Liver (tissue), 9 donors: Measurements from ENCODE around the gene PCNX3. TPM values are rescaled to one million over a fixed set of nuclear protein-coding genes. Genes with fewer than 3 reads are reported as not detected.

Experiments used
- DNase-seq: peaks from one replicate; pipeline ENCODE4 v3.0.0-alpha.2; 2017; ENCODE audit warnings: low spot score
- H3K27ac ChIP-seq, 2 donors: one replicate each; pipeline ENCODE4 v1.7.0; 2013; ENCODE audit warnings: inconsistent platforms in 2 of 2, low read length in 2 of 2, control low read depth in 1 of 2, low read depth in 1 of 2, mild to moderate bottlenecking in 1 of 2
- H3K27me3 ChIP-seq, 4 donors: one replicate each; pipeline versions ENCODE4 v1.6.1 to v1.7.0; 2013; ENCODE audit warnings: low read length in 3 of 4, inconsistent platforms in 1 of 4, mild to moderate bottlenecking in 1 of 4, moderate library complexity in 1 of 4; ENCODE audit not compliant: control insufficient read depth in 4 of 4, insufficient read depth in 4 of 4
- H3K36me3 ChIP-seq, 4 donors: one replicate each; pipeline versions ENCODE4 v1.6.1 to v1.7.0; 2013; ENCODE audit warnings: low read length in 3 of 4, mild to moderate bottlenecking in 3 of 4, low read depth in 1 of 4, moderate library complexity in 1 of 4; ENCODE audit not compliant: control insufficient read depth in 4 of 4, insufficient read depth in 3 of 4
- H3K4me1 ChIP-seq, 4 donors: one replicate each; pipeline versions ENCODE4 v1.6.1 to v1.7.0; 2013; ENCODE audit warnings: low read length in 3 of 4, mild to moderate bottlenecking in 3 of 4, moderate library complexity in 1 of 4; ENCODE audit not compliant: control insufficient read depth in 4 of 4, insufficient read depth in 4 of 4
- H3K4me3 ChIP-seq, 3 donors: one replicate each; pipeline versions ENCODE4 v1.6.1 to v1.7.0; 2013; ENCODE audit warnings: low read length in 3 of 3, control low read depth in 1 of 3, low read depth in 1 of 3, mild to moderate bottlenecking in 1 of 3
- H3K9ac ChIP-seq, 2 donors: one replicate each; pipeline ENCODE4 v1.7.0; 2013; ENCODE audit warnings: low read length in 2 of 2, mild to moderate bottlenecking in 2 of 2, moderate library complexity in 2 of 2, control low read depth in 1 of 2, low read depth in 1 of 2
- H3K9me3 ChIP-seq, 4 donors: one replicate each; pipeline versions ENCODE4 v1.6.1 to v1.7.0; 2013; ENCODE audit warnings: low read length in 3 of 4; ENCODE audit not compliant: control insufficient read depth in 4 of 4
- CTCF ChIP-seq: fragments of 150-350 bp; IDR thresholded peaks from 2 replicates; pipeline ENCODE4 v1.5.1; 2017; ENCODE audit warnings: improper control_type of control experiment, low read depth, low read length; ENCODE audit not compliant: missing input control
- HNF4A ChIP-seq, 2 donors: conservative IDR thresholded peaks; 2 replicates each; pipeline ENCODE4 v1.6.1; 2016; ENCODE audit warnings: antibody characterized with exemption in 2 of 2, mild to moderate bottlenecking in 2 of 2
- HNF4G ChIP-seq: IDR thresholded peaks from 2 replicates; pipeline ENCODE4 v1.6.1; 2016; ENCODE audit warnings: antibody characterized with exemption
- JUND ChIP-seq, 2 donors: IDR thresholded peaks; 2 replicates each; pipeline ENCODE4 v1.6.1; 2016; ENCODE audit warnings: antibody characterized with exemption in 2 of 2
- NR2F2 ChIP-seq: IDR thresholded peaks from 2 replicates; pipeline ENCODE4 v1.6.1; 2016; ENCODE audit warnings: antibody characterized with exemption
- TAF1 ChIP-seq: conservative IDR thresholded peaks from 2 replicates; pipeline ENCODE4 v1.6.1; 2016; ENCODE audit warnings: antibody characterized with exemption, mild to moderate bottlenecking
- YY1 ChIP-seq: IDR thresholded peaks from 2 replicates; pipeline ENCODE4 v1.6.1; 2016; ENCODE audit warnings: antibody characterized with exemption, mild to moderate bottlenecking
- WGBS: extraction: QIAGEN DNeasy Blood & Tissue Kit; methylation state at CpG from one replicate; pipeline ENCODE4 v1.1.7; 2013; 5-methylcytosine and 5-hydroxymethylcytosine counted together
- polyA plus RNA-seq, 2 donors: library from polyadenylated mRNA; stranded (reverse) in 1 of 2; unstranded in 1 of 2; fragments of 200-250 nt in 1 of 2; fragments of >200 nt in 1 of 2; fragmentation: Nextera tagmentation in 1 of 2; extraction: Ambion mirVana in 1 of 2; gene quantifications; one replicate each; pipeline versions ENCODE4 v1.2.1 to v1.2.3, GENCODE V29; 2013 to 2015
- total RNA-seq, 2 donors: library from RNA; depleted of rRNA; stranded (reverse); fragments of >200 nt; gene quantifications; one replicate each; pipeline ENCODE4 v1.2.3, GENCODE V29; 2014
- TF ChIP-seq, protein P1 (sequence below): IDR thresholded peaks from 2 replicates; pipeline ENCODE4 v1.6.1; 2016; ENCODE audit warnings: antibody characterized with exemption
- TF ChIP-seq, protein P2 (sequence below): IDR thresholded peaks from 2 replicates; pipeline ENCODE4 v1.6.1; 2016; ENCODE audit warnings: antibody characterized with exemption
- TF ChIP-seq, protein P3 (sequence below): IDR thresholded peaks from 2 replicates; pipeline ENCODE4 v1.6.1; 2016; ENCODE audit warnings: antibody characterized with exemption
- donor health status: healthy.
- donor health status: healthy.
- donor health status: healthy.
- donor health status: healthy.
- donor health status: healthy.

PCNX3 gene
- total and polyA plus RNA-seq, 4 donors, result 4.7 to 13.4 (median 12.1) TPM

GRCh38 chr11:65617990-65618751 is 2.6 kb downstream of the PCNX3 start:
- Histone ChIP-seq H3K36me3 (peaks cover 10 to 28% (median 16%) of the 10 kb centered on the region in 4 donors), H3K27ac (no peak overlapping the region), H3K9ac (no peak overlapping the region), H3K27me3 (no peaks in the 10 kb centered on the region), H3K4me1 (peaks cover 5 to 24% (median 14%) of the 10 kb centered on the region in 4 donors), H3K9me3 (no peaks in the 10 kb centered on the region), H3K4me3 (no peak overlapping the region)
- no peak for DNase-seq
- TF ChIP-seq, protein P1, sequence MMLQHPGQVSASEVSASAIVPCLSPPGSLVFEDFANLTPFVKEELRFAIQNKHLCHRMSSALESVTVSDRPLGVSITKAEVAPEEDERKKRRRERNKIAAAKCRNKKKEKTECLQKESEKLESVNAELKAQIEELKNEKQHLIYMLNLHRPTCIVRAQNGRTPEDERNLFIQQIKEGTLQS, result no peak
- TF ChIP-seq HNF4A (conservative IDR thresholded peaks at IDR 0.05) (no peak), NR2F2 (no peak), CTCF (no peak)
- WGBS, result 96% methylated on average over 33 of the region's 33 CpGs

DNA sequence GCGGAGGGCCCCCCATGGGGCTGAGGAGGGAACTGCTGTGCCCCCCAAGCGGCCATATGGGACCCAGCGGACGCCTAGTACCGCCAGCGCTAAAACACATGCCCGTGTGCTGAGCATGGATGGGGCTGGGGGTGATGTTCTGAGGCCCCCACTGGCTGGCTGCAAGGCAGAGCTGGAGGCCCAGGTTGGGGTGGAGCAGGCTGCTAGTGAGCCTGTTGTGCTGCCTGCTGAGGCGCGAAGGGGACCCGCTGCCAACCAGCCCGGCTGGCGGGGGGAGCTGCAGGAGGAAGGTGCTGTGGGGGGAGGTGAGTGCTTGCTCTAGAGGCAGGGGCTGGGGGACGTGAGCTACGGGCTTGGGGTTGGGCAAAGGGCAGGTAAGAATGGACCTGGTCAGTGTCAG is 3.2 kb downstream of the PCNX3 start:
- DNase-seq, result no peak
- H3K27me3 ChIP-seq, result no peaks in the 10 kb centered on the region
- H3K27ac ChIP-seq, result no peak overlapping the region
- H3K36me3 ChIP-seq, result peaks cover 14 to 34% (median 16%) of the 10 kb centered on the region in 4 donors
- WGBS, result 94% methylated on average over 14 of the region's 14 CpGs
- H3K4me1 ChIP-seq, result peaks cover 5 to 21% (median 13%) of the 10 kb centered on the region in 4 donors
- no peak overlapping the region for H3K9ac ChIP-seq
- H3K9me3 ChIP-seq, result no peaks in the 10 kb centered on the region
- no peak overlapping the region for H3K4me3 ChIP-seq
- TF ChIP-seq YY1 (no peak), HNF4G (no peak), JUND (IDR thresholded peaks at IDR 0.05) (no peak), TAF1 (no peak), CTCF (no peak)
- TF ChIP-seq, protein P2, sequence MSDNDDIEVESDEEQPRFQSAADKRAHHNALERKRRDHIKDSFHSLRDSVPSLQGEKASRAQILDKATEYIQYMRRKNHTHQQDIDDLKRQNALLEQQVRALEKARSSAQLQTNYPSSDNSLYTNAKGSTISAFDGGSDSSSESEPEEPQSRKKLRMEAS, result no peak
- TF ChIP-seq, protein P3, sequence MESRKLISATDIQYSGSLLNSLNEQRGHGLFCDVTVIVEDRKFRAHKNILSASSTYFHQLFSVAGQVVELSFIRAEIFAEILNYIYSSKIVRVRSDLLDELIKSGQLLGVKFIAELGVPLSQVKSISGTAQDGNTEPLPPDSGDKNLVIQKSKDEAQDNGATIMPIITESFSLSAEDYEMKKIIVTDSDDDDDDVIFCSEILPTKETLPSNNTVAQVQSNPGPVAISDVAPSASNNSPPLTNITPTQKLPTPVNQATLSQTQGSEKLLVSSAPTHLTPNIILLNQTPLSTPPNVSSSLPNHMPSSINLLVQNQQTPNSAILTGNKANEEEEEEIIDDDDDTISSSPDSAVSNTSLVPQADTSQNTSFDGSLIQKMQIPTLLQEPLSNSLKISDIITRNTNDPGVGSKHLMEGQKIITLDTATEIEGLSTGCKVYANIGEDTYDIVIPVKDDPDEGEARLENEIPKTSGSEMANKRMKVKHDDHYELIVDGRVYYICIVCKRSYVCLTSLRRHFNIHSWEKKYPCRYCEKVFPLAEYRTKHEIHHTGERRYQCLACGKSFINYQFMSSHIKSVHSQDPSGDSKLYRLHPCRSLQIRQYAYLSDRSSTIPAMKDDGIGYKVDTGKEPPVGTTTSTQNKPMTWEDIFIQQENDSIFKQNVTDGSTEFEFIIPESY, result no peak
- TF ChIP-seq, protein P1, result no peak
